ENCODE results near the gene VEGFC.

DNA sequence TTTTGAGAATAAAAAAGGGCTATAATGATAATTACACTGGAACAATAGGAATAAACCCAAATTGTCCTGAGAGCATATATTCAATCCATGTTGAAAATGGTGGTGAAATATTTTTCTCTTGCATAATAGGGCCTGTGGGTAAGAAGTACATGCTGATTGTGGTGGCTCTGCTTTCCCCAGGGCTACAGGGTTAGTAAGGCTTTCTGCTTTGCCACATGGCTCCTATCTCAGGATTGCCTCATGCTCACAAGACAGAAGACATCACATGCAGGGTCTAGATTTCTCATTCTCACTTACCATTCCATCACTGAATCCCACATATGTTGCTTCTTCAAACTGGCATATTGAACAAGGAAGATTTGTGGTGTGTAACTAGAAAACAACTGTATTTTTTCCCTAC lies 12.4 kb upstream of the VEGFC start:
- TF ChIP-seq ELF4 (IDR thresholded peaks at IDR 0.05) (no peak), ZNF384 (IDR thresholded peaks at IDR 0.05) (no peak), SP1 (IDR thresholded peaks at IDR 0.05) (no peak), NFRKB (IDR thresholded peaks at IDR 0.05) (no peak), FOXM1 (IDR thresholded peaks at IDR 0.05; ENCODE audit: borderline replicate concordance) (no peak), HDGF (IDR thresholded peaks at IDR 0.05; ENCODE audit: borderline replicate concordance) (no peak)
